HG02588 (cell line): ENCODE measurements around the gene SRPX2.
A peak's percentile ranks its signal among the peaks of the same experiment; 100 is the strongest.

Source experiments
- ATAC-seq: cut with Tn5 transposase; IDR thresholded peaks from one replicate; pipeline ENCODE4 v1.9.1; 2021; ENCODE audit warnings: mild to moderate bottlenecking, moderate library complexity; ENCODE audit not compliant: unreplicated experiment

The SRPX2 gene, protein sequence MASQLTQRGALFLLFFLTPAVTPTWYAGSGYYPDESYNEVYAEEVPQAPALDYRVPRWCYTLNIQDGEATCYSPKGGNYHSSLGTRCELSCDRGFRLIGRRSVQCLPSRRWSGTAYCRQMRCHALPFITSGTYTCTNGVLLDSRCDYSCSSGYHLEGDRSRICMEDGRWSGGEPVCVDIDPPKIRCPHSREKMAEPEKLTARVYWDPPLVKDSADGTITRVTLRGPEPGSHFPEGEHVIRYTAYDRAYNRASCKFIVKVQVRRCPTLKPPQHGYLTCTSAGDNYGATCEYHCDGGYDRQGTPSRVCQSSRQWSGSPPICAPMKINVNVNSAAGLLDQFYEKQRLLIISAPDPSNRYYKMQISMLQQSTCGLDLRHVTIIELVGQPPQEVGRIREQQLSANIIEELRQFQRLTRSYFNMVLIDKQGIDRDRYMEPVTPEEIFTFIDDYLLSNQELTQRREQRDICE

DNA sequence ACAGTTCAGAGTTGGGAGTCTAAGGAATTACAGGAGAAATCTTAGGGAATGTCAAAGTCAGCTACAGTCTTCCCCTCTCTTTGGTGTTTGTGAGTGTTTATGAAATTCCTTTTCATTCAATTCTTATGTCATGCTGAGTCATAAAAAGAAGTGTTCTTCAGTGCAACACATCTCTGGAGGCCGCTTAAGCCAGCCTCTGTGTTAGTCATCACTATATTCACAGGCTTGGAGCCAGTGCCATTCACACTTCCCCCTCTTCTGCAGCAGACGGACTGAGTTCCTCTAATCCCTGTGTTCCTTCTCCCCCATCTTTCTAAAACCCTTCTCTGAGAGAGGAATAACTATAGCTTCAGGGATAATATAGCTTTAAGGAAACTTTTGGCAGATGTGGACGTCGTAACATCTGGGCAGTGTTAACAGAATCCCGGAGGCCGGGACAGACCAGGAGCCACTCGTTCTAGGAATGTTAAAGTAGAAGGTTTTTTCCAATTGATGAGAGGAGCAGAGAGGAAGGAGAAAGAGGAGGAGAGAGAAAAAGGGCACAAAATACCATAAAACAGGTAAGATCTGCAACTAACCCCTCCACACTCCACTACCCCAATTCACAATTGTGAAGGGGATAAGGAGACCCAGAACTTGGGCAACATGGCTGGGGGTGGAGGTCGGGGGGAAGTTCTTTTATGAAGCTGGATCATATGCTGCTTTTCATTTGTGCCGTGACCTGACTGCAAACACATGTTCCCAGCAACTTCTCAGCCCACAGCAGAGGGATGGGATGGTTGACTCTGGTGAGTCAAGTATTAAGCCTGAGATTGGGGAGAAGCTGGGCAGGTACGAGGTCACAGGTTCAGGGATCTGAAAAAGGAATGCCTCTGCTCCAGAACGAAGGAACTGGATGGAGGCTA lies at the start of gene SRPX2:
Gene SRPX2, plus strand, starts transcription at position 244 of the 905 bp plus-strand sequence. CDS start 2,124 bp downstream, outside the sequence.
- no peak for ATAC-seq

DNA sequence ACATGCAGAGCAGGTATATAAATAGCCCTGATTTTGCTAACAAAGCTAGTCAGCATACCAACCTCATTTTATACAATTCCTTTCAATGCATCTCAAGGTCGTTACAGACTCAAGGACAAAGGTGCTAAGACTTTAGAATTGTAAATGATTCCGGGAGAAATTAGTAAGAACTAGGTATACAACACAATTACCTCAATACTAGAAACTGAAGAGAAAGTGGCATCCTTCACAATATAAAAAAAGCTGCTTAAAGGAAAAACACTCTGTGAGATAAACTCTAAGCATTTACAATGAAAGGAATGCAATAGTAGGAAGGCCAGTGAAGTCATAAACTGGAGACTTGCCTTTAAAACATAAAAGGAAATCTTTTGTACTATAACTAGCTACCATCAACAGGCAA lies 47.4 kb upstream of the SRPX2 start:
- no peak for ATAC-seq

DNA sequence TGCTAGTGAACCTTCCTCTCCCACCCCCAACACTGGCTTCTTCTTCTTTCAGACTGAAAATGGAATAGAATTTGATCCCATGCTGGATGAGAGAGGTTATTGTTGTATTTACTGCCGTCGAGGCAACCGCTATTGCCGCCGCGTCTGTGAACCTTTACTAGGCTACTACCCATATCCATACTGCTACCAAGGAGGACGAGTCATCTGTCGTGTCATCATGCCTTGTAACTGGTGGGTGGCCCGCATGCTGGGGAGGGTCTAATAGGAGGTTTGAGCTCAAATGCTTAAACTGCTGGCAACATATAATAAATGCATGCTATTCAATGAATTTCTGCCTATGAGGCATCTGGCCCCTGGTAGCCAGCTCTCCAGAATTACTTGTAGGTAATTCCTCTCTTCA lies 44.5 kb upstream of the SRPX2 start:
- no peak for ATAC-seq

DNA sequence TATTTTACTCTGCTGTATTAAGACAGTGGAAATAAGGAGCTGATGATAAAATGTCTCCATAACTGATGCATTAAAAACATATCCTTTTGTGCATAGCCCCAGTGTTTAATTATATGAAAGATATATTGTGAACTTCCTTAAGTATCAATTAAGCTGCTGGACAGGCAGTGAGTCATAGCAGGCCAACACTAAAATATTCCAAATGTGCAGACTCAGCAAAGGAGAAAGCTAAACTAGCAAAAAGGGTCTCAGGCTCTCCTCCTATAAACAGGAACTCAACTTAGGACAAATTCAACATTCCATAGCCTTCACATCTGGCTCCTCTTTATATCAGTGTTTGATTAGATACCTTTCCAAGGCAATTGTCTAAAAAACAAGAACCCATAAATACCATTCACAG lies 43.7 kb upstream of the SRPX2 start:
- ATAC-seq = no peak

DNA sequence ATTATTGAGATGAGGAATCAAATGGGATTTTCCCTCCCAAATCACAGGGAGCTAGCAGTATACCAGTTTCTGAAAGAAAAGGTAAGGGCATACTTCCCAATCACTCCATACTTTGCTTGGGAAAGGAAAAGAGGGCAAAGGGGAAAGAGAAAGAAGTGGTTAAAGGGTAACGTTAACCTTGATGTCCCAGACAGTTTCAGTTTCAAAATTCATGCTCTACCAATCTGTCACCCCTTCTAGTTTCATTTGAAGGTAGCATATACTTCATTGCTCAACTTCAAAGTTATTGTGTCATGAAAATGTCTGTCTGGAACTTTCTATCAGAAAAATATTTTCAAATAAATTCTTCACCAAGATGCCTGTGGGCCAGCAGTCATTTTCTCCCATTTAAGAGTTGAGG lies 43.2 kb upstream of the SRPX2 start:
- no peak for ATAC-seq

DNA sequence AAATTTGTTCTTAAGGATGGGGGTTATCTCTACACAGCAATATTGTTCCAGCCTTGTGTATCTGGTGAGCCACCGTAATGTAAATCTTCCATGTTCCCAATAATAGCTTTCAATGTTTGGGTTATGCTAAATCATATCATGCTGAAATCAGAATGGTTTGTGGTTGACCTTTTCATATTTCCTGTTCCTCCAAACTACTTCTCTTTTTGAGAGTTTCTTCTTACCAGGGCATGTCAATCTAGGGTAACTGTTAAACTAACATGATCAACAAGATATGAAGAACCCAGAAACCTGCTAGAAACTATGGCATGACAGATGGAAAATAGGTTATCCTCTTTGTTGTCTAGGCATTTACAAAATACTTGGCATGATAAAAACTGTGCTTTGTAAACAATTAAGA lies 37.2 kb upstream of the SRPX2 start:
- no peak for ATAC-seq

DNA sequence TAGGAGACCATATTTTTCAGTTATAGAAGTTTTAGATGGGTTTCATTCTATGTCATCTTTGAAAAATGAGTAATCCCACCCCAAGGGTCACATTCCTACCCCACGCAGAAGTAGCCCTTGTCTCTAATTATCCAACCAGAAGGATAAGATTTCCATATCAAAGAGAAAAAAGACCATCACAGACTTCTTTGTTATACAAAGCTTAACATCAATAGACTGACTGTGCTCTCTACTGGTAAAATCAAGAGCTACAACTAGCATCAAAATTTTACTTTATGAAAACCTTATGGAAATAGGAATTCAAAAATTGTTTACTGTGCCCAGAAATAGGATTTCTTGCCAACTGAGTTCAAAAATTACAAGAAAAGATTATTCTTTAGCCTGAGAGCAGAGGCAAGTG lies 34.4 kb upstream of the SRPX2 start:
- no peak for ATAC-seq

DNA sequence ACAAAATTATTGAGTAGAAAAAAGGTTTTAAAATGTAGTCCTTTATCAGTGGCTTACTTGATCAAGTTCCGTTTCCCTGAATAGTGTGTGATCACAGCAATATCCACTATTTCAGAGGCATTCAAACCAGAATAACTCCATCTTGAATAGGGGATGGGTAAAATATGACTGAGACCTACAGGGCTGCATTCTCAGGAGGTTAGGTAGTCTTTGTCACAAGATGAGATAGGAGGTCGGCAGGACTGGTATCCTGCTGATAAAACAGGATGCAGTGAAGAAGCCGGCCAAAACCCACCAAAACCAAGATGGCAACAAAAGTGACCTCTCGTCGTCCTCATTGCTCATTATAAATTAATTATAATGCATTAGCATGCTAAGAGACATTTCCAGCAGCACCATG lies 32.0 kb upstream of the SRPX2 start:
- ATAC-seq = no peak

DNA sequence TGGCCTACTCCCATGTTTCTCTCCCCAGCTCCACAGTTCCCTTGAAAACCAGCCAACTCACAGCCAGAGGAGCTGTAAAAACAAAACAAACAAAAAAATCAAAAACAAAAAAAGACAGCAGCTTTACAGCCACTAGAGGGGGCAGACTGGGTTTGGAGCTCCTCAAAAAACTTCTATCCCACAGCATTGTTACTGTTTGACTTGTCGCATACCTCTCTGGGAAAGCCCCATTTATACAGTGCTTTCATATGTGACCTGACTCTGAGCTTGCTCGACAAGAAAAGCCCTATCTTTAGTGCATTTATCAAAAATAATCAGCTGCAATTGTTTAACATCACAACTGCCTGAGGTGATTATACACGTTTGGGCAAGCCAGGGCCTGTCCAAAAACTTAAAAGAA lies 29.0 kb upstream of the SRPX2 start:
- peak; percentile 99 for ATAC-seq

DNA sequence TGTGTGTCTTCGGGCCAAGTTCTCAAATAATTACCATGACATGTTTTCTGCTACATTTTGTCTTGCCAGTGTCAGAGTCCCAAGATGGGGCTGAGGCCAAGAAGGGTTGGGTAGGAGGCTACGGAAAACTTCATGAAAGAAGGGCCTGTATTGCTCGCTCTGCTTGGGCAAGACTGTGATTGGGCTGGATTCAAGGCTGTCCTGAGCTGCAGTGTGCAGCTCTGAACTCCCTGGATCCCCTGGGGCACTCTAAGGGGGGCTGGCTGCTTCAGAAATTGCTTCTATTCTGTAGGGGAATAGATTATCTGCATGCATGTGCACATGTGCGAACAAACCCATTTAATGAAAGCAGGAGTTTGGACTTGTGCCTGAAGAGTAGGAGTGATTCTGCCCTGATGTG lies 21.0 kb upstream of the SRPX2 start:
- no peak for ATAC-seq

DNA sequence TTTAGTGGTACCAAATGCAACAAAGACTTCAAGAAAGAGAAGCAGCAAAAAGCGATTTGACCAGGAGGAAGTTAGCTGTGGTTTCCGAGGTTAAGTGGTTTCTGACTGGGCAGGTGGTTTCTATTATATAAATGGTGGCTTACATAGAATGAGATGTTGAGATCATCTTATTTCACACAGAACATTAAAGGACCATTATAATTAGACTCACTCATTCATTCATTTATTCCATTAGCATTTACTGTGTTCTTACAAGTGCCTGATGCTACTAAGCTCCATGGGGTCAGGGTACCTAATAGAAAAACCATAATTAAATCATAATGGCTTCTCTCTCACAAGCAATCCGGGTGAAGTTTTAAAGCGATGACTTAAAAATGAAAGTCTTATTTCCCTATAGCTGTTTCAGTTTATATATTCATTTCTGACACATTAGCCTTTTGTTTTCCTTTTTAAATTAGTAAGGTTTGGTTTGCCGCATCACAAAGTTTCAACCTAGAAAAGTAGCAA lies 18.0 kb upstream of the SRPX2 start:
- ATAC-seq = peak; percentile 98

DNA sequence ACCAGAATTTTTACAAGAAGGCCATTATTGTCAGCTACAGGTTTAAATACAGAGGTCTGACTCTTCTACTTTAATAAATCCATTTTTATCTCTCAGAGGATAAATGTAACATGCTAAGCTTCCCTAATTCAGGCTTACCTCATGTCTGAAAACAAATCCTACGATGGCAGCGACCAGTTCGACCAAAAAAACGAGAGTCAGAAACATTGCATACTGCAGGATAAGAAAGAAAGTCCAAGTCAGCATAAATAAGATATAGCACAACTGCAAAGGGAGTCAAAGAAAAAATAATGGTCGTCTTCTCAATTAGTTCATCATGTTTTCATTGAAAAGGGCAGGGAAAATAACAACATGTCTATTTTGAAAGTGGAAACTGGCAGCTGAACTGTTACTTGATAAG lies 9.0 kb upstream of the SRPX2 start:
- no peak for ATAC-seq

DNA sequence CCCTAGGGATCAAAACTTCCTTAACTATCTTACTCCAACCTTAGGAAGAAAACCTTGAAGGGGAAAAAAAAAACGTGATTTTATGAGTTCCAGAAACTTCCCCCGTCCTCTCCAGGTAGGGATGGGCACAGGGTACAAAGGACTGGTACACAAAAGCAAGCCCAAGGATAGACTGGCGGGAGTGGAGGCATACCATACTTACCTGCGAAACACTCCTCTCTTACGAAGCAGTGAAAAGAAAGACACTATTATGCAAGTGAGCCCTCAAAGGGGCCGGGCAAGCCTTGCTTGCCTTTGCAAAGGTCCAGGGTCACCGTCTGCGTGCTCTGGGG lies 8.0 kb upstream of the SRPX2 start:
- no peak for ATAC-seq

DNA sequence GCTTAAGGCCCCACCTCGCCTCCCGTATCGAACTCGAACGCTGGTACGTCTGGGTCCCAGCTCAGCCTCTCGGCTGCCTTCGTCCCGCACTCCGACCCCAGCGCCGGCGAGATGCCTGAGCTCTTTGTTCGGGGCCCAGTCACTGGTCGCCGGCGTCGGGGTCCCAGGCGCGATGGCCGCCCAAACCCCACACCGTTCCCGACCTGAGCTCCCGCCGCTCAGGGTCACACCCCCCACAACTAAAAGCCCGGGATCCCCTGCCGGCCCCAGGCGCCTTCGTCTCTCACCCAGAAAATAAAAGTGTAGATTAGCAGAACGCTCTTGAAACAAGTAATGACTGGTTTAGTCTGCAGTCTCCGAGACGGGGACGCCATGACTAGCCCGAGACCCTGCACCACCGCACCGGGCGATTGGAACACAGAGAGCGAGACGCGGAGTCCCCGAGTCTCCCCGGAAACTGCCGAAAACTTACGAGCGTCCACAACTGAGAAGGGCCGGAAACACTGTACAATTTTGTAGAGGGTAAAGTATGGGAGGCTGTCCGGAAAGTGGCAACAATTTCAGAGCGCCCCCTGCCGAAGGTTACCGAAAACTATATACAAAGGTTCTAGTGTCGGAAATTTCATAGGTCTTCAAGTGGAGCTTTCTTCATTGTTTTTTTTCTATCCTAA lies 7.5 kb upstream of the SRPX2 start, which contains the start of gene TSPAN6:
Gene TSPAN6, minus strand, starts transcription at position 486 of the 671 bp plus-strand sequence. Its CDS starts 112 bp downstream, at position 374.
- no peak for ATAC-seq

DNA sequence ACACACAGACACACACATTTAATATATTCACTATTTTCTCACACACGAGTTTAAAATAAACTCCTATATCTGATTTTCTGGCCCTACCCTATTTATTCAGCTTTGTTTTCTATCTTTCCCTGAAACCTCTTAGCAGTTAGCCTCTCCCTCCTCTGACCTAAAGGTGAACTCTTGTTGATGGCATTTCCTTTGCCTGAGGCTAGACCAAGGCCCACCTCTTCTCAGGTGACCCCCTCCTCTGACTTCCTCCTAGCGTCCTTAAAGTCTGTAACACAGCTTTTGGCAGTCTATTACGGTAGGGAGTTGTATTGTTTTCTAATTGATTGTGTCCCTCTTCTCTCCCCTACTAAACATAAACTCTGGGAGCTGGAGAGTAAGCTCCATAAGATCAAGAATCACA lies 1.7 kb upstream of the SRPX2 start:
- no peak for ATAC-seq

DNA sequence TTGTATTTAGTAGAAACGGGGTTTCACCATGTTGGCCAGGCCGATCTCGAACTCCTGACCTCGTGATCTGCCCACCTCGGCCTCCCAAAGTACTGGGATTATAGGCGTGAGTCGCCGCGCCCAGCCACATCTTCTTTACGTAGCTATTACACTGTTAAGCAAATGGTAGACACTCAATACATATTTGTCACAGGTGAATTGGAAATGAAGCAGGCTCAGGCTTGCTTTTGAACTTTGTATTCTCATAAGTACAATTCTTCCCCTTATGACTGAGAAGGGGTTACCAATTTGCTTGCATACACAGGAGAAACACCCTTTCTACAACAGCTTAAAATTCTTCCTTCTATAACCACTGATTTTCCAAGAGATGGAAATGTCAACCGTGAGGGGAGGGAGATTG lies 787 bp upstream of the SRPX2 start:
- ATAC-seq = no peak

DNA sequence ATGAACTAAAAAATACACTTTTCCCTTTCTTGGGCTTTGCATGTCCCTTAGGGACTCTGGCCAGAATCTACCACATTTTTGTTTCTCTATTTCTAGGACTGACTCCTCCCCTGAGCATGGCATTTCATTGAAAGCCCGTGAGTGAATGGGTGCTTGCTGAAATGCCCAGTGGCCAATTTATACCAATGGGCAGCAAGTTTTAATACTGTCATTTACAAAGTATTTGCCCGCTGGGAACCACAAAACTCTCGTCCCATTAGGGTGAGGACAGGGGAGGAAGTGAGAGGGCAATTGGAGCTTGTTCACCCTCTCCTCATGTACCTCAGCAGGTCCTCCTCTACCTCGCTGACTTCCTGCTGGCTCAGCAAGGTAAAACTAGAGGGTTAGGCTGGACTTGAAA lies 1.1 kb downstream of the SRPX2 start:
- ATAC-seq = no peak

DNA sequence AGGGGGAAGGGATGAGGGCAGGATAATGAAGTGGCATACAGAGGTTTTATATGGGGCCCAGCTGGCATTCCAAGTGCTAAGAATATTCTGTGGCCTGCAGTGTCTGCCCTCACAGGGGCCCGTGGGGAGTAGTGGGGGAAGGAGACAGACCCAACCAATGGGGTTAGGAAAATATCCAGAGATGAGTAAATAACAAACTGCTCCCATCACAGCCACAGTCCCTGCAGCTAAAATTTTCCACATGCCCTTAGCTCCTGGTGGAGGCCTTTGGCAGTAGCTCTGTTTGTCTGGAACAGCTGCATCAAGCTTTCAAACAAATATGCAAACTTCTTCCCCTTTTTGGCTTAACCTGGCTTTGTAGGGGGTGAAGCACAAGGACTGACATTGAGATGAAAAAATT lies 3.1 kb downstream of the SRPX2 start:
- no peak for ATAC-seq

DNA sequence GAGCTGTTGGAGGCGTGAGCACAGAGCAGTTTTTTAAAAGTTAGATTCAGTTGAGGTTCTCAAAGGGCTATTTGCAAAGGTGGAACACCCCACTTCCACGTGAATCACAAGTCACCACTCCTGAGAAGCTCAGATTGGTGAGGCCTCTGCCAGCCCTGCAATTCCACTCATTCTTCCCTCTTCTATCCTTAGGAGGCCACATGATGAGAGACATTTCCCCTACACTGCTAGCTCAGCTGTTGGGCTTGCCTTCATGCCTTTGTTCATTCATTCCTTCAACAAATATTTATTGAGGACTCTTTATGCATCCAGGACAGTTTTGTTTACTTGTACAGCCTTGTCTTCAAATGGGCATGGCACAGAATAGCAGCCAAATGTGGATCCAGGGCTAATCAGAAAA lies 3.7 kb downstream of the SRPX2 start:
- ATAC-seq = no peak

DNA sequence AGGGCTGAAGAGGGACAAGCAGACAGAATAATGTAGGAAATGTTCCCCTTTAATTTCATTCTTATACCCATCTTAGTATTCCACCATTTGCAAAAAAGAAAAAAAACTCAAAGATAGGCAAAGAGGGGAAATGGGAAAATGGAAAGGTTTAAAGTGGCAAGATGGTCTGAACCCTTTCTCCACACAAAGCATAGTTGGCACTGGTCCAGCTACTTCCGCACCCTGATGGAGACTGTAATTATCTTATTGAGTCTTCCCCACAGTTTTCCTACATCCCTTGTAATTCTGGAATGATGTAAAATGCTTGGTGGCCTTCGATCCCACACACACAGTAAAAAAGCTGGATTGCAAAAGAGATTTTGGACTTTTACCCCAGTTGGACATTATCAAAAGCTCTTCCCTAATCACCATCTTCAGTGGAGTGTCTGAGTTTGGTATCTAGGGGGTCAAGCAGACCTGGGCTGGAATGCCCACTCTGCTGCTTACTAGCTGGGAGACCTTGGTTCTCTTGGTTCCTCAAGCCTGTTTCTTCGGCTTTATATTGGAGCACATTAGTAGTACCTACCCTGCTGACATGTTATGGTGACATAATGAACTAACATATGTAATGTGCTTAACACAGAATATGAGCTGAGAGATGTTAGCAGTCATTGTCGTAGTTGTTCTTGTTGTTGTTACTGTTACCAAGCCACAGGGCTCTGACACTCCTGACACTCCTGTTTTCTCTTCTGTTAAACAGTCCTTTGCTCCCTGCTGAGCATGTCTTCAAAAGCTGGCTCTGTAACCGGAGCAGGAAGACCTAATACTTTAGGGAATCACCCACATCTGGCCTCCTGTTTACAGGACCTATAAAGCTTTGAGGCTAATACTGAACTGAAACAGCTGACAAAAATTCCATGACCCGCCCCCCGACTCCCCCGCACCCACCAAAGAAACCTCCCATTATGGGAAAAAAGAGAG lies 4.7 kb downstream of the SRPX2 start:
- no peak for ATAC-seq
